Left lung (tissue), 10 donors: ENCODE measurements around the gene TRAPPC10. TPM values are rescaled to one million over a fixed set of nuclear protein-coding genes. Genes with fewer than 3 reads are reported as not detected.

Source experiments
- ATAC-seq: fragments of 200-7000 bp; cut with Tn5 transposase; one replicate; pipeline ENCODE4 v1.9.1; 2020; ENCODE audit warnings: moderate library complexity
- DNase-seq, 4 donors: peaks; one replicate each; pipeline ENCODE4 v3.0.0-alpha.2; 2013 to 2020
- H3K27ac ChIP-seq, 2 donors: fragments of 200-600 bp; sonication (generic) in 1 of 2; one replicate each; pipeline versions ENCODE4 v1.5.0 to v1.8.0; 2020 to 2021
- H3K27me3 ChIP-seq, 2 donors: fragments of 200-600 bp; sonication (generic) in 1 of 2; one replicate each; pipeline versions ENCODE4 v1.5.0 to v1.8.0; 2020 to 2021
- H3K36me3 ChIP-seq, 2 donors: fragments of 200-600 bp; sonication (generic) in 1 of 2; one replicate each; pipeline versions ENCODE4 v1.5.0 to v1.8.0; 2020 to 2021
- H3K4me1 ChIP-seq, 2 donors: fragments of 200-600 bp; one replicate each; pipeline ENCODE4 v1.8.0; 2021
- H3K4me3 ChIP-seq, 2 donors: fragments of 200-600 bp; sonication (generic) in 1 of 2; one replicate each; pipeline versions ENCODE4 v1.5.0 to v1.8.0; 2020 to 2021; ENCODE audit warnings: mild to moderate bottlenecking in 1 of 2
- H3K9me3 ChIP-seq, 2 donors: fragments of 200-600 bp; sonication (generic) in 1 of 2; one replicate each; pipeline versions ENCODE4 v1.5.0 to v1.8.0; 2020 to 2021
- CTCF ChIP-seq, 2 donors: fragments of 200-600 bp; sonication (generic) in 1 of 2; IDR thresholded peaks; one replicate each; pipeline versions ENCODE4 v1.5.0 to v1.8.0; 2021; ENCODE audit warnings: antibody characterized with exemption in 2 of 2
- intact Hi-C, 2 donors: fragments of 100-400 bp; cut with DNase I; formaldehyde crosslinking; loops; one replicate each; pipeline versions ENCODE4 v1.11.2 to v1.14.2; 2022
- polyA plus RNA-seq, 6 donors: library from polyadenylated mRNA; unstranded; fragments of 120-200 nt; gene quantifications; one replicate each; pipeline ENCODE4 v1.2.1, GENCODE V29; 2013; ENCODE audit not compliant: insufficient read length in 6 of 6
- total RNA-seq, 2 donors: library from RNA; stranded (reverse); fragmentation: NEBNext Ultra II Directional; extraction: Animal tissue kit (Norgen Biotek cat#: 25700); gene quantifications; one replicate each; pipeline ENCODE4 v1.2.1, GENCODE V29; 2021
- donor health status: DM: no; HTN: yes; CAD: no.
- donor health status: DM: no; HTN: no; CAD: no.

TRAPPC10 gene
- total and polyA plus RNA-seq, 8 donors = 26.6 to 43.5 (median 29.1) TPM

- no peak for TF ChIP-seq CTCF (IDR thresholded peaks at IDR 0.05)
- intact Hi-C loops = no loop called here
- Histone ChIP-seq H3K27ac (no peak overlapping the region), H3K4me1 (no peaks in the 10 kb centered on the region), H3K9me3 (no peaks in the 10 kb centered on the region), H3K27me3 (no peaks in the 10 kb centered on the region), H3K4me3 (no peak overlapping the region), H3K36me3 (peaks cover 0 to 80% of the 10 kb centered on the region in 2 donors)
- no peak for DNase-seq
- no peak for ATAC-seq
Observed at GRCh38 chr21:44038063-44038462, 26.0 kb downstream of the TRAPPC10 start.

GRCh38 chr21:44039828-44040227 is 27.7 kb downstream of the TRAPPC10 start:
- H3K4me3 ChIP-seq = no peak overlapping the region
- ATAC-seq = no peak
- no peaks in the 10 kb centered on the region for H3K9me3 ChIP-seq
- intact Hi-C loops = no loop called here
- no peaks in the 10 kb centered on the region for H3K4me1 ChIP-seq
- peaks cover 0 to 79% of the 10 kb centered on the region in 2 donors for H3K36me3 ChIP-seq
- no peak overlapping the region for H3K27ac ChIP-seq
- no peak for TF ChIP-seq CTCF (IDR thresholded peaks at IDR 0.05)
- no peak for DNase-seq
- no peaks in the 10 kb centered on the region for H3K27me3 ChIP-seq

GRCh38 chr21:44043613-44044012 is 31.5 kb downstream of the TRAPPC10 start:
- no peaks in the 10 kb centered on the region for H3K27me3 ChIP-seq
- no peak overlapping the region for H3K4me3 ChIP-seq
- H3K9me3 ChIP-seq = no peaks in the 10 kb centered on the region
- ATAC-seq (no peak), DNase-seq (no peak)
- intact Hi-C loops = no loop called here
- H3K4me1 ChIP-seq = no peaks in the 10 kb centered on the region
- no peak overlapping the region for H3K27ac ChIP-seq
- peaks cover 0 to 69% of the 10 kb centered on the region in 2 donors for H3K36me3 ChIP-seq
- no peak for TF ChIP-seq CTCF (IDR thresholded peaks at IDR 0.05)

GRCh38 chr21:44046734-44047133 is 34.6 kb downstream of the TRAPPC10 start:
- no peak overlapping the region for H3K27ac ChIP-seq
- intact Hi-C loops = no loop called here
- H3K9me3 ChIP-seq = no peaks in the 10 kb centered on the region
- no peak overlapping the region for H3K4me3 ChIP-seq
- H3K36me3 ChIP-seq = peaks cover 0 to 56% of the 10 kb centered on the region in 2 donors
- no peak for ATAC-seq
- H3K27me3 ChIP-seq = no peaks in the 10 kb centered on the region
- H3K4me1 ChIP-seq = peaks cover 13 to 25% of the 10 kb centered on the region in 2 donors
- no peak for TF ChIP-seq CTCF (IDR thresholded peaks at IDR 0.05)
- no peak for DNase-seq

- Histone ChIP-seq H3K27ac (no peak overlapping the region), H3K9me3 (no peaks in the 10 kb centered on the region), H3K36me3 (peaks cover 0 to 67% of the 10 kb centered on the region in 2 donors), H3K4me3 (no peak overlapping the region), H3K4me1 (peaks cover 19 to 35% of the 10 kb centered on the region in 2 donors), H3K27me3 (no peaks in the 10 kb centered on the region)
- intact Hi-C loops = no loop called here
- no peak for TF ChIP-seq CTCF (IDR thresholded peaks at IDR 0.05)
- ATAC-seq (no peak), DNase-seq (no peak)
Observed at GRCh38 chr21:44047996-44048560, 36.0 kb downstream of the TRAPPC10 start.
